BE2C (cell line): ENCODE results near the gene KLHL25.
"Not testable (repeated sequence)": the region's sequence is repeated elsewhere in the genome, so short reads cannot be mapped to it uniquely, and the experiment has no call there.

Experiments
- DNase-seq: peaks from one replicate; pipeline ENCODE4 v3.0.0-alpha.2; 2020
- H3K27me3 ChIP-seq: fragments of 250-450 bp; sonication (Bioruptor Pico); 2 replicates; pipeline ENCODE4 v1.5.1; 2020; ENCODE audit warnings: mild to moderate bottlenecking
- H3K36me3 ChIP-seq: fragments of 250-450 bp; sonication (Bioruptor Pico); 2 replicates; pipeline ENCODE4 v1.5.1; 2020; ENCODE audit warnings: mild to moderate bottlenecking
- H3K4me1 ChIP-seq: fragments of 250-450 bp; sonication (Bioruptor Pico); 2 replicates; pipeline ENCODE4 v1.5.1; 2020
- H3K4me3 ChIP-seq: 2 replicates; pipeline ENCODE4 v1.5.1; 2011; ENCODE audit warnings: low read depth, low read length
- H3K9me3 ChIP-seq: fragments of 250-450 bp; sonication (Bioruptor Pico); 2 replicates; pipeline ENCODE4 v1.5.1; 2020
- TF ChIP-seq, protein P1 (sequence below): IDR thresholded peaks from 2 replicates; pipeline ENCODE4 v1.5.1; 2012; ENCODE audit warnings: mild to moderate bottlenecking, low read depth, low read length

The KLHL25 gene

DNA sequence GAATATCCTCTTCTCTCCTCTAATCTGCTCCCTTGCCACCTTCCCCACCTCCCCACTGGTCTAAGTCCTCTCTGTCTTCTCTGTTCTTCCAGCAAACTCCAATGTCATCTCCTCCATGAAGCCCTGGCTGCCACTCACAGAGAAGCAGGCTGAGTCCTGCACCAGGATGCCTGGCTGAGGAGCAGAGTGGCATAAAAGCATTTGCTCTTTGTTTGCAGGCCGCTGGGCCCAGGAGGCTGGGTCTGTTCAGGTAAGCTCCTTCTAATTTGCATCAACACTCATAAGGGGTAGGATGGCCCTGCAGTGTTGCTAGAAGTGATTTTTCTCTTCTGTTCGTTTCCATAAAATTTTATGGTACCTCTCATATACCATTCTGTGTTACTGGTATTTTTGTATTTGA lies 43.2 kb upstream of the KLHL25 start:
- DNase-seq, result no peak
- Histone ChIP-seq H3K27me3 (no peaks in the 10 kb centered on the region), H3K36me3 (no peaks in the 10 kb centered on the region), H3K4me3 (no peak overlapping the region), H3K9me3 (no peaks in the 10 kb centered on the region), H3K4me1 (no peaks in the 10 kb centered on the region)
- TF ChIP-seq, protein P1, sequence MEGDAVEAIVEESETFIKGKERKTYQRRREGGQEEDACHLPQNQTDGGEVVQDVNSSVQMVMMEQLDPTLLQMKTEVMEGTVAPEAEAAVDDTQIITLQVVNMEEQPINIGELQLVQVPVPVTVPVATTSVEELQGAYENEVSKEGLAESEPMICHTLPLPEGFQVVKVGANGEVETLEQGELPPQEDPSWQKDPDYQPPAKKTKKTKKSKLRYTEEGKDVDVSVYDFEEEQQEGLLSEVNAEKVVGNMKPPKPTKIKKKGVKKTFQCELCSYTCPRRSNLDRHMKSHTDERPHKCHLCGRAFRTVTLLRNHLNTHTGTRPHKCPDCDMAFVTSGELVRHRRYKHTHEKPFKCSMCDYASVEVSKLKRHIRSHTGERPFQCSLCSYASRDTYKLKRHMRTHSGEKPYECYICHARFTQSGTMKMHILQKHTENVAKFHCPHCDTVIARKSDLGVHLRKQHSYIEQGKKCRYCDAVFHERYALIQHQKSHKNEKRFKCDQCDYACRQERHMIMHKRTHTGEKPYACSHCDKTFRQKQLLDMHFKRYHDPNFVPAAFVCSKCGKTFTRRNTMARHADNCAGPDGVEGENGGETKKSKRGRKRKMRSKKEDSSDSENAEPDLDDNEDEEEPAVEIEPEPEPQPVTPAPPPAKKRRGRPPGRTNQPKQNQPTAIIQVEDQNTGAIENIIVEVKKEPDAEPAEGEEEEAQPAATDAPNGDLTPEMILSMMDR, result no peak

DNA sequence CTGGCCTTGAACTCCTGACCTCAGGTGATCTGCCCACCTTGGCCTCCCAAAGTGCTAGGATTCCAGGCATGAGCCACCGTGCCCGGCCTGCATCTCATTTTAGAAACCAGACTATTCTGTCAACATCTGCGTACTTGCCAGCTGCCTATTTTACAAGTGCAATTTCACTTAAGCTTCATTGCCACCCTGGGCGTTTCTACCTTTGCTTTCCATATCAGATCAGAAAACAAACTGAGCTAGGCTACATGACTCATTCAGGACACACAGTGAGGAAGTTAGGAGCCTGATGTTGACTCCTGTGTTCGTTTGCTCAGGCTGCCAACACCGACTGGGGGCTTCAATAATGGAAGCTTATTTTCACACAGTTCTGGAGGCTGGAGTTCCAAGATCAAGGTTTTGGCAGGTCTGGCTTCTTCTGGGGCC lies 42.3 kb upstream of the KLHL25 start:
- no peak overlapping the region for H3K4me3 ChIP-seq
- H3K27me3 ChIP-seq, result no peaks in the 10 kb centered on the region
- no peaks in the 10 kb centered on the region for H3K4me1 ChIP-seq
- H3K36me3 ChIP-seq, result no peaks in the 10 kb centered on the region
- no peaks in the 10 kb centered on the region for H3K9me3 ChIP-seq
- no peak for DNase-seq
- TF ChIP-seq, protein P1, result no peak

DNA sequence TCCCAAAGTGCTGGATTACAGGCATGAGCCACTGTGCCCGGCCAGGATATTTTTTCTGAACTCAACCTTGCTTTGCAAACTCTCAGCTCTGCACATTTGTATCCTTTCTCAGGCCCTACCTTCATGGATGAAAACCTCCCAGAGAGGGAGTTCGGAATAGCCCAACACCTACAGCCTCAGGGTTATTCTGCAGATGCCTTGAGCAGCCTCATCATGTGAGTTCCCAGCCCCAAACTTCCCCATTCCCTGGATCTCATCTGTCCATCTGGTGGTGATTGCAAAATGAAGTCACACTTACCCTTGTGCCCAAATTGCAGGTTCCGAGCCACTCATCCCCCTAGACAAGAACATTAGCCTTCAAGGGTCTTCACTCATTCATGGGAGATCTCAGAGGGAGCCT lies 39.9 kb upstream of the KLHL25 start:
- TF ChIP-seq, protein P1, result no peak
- H3K4me1 ChIP-seq, result peaks cover 5% of the 10 kb centered on the region
- H3K4me3 ChIP-seq, result no peak overlapping the region
- no peak for DNase-seq
- no peaks in the 10 kb centered on the region for H3K36me3 ChIP-seq
- no peaks in the 10 kb centered on the region for H3K9me3 ChIP-seq
- H3K27me3 ChIP-seq, result no peaks in the 10 kb centered on the region

DNA sequence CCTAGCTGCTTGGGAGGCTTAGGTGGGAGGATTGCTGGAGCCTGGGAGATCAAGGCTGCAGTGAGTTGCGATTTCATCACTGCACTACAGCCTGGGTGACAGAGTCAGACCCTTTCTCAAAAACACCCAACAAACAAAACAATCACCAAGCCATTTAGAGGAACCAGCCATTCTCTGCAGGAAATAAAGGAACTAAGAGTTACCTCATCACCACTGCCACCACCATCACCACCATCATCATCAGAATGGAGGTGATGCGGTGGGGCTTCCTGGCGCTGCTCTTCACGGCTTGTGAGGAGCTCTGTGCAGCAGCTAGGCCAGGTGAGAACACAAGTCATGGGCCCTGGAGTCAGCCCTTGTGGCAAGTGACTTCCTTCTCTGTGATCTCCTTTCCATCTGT lies 37.7 kb upstream of the KLHL25 start:
- H3K9me3 ChIP-seq, result no peaks in the 10 kb centered on the region
- no peak for DNase-seq
- TF ChIP-seq, protein P1, result no peak
- peaks cover 5% of the 10 kb centered on the region for H3K4me1 ChIP-seq
- H3K36me3 ChIP-seq, result no peaks in the 10 kb centered on the region
- no peaks in the 10 kb centered on the region for H3K27me3 ChIP-seq
- H3K4me3 ChIP-seq, result no peak overlapping the region

DNA sequence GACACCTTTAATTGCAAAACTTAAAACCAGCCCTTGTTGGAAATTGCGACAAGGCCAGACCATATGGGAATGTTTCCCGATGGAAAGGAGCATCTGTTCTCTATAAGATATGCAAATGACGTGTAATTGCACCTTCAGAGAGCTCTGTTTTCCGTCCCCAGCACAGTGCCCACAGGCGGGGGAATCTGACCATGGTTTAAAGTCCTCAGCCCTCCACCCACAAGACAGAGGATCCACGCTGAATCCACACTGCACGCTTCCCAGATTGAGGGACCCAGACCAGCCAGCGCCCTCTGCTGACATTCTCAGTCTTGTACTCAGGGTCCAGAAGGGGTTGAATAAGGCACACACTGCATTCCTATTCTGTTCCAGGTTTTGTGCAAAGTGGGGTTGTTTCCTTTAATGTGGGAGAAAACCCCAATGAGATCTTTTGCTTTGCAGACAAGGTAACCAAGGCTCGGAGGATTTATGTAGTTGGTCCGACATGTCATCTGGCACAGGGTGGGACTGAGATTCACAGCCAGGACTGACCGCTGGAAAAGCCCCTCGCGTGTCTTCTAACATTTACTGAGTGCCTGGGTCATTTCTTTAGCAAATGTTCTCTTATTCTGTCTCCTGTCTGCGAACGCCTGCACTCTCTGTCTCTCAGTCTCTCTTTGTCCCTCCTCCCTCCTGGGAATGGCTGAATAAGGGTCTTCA lies 36.8 kb upstream of the KLHL25 start:
- no peaks in the 10 kb centered on the region for H3K9me3 ChIP-seq
- TF ChIP-seq, protein P1, result peak; percentile 91
- DNase-seq, result peak; percentile 78

DNA sequence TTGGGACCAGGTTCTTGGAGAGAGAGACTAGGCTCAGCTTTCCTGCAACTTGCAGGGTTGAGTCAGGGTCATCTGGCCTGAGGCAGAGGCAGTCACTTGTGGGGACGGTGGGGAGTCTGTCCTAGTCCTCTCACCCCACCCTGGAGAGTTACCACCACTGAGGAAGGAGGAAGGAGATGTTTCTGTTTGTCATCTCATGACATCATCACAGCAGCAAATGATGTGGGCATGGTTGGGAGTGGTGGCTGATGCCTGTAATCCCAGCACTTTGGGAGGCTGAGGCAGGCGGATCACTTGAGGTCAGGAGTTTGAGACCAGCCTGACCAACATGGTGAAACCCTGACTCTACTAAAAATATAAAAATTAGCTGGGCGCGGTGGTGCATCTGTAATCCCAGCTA lies 35.0 kb upstream of the KLHL25 start:
- not testable (repeated sequence) for DNase-seq, H3K36me3 ChIP-seq, H3K9me3 ChIP-seq

More for the DNA sequence above, 36.8 kb upstream of the KLHL25 start:
- peaks cover 5% of the 10 kb centered on the region for H3K4me1 ChIP-seq
- H3K4me3 ChIP-seq, result no peak overlapping the region
- no peaks in the 10 kb centered on the region for H3K27me3 ChIP-seq
- H3K36me3 ChIP-seq, result no peaks in the 10 kb centered on the region

DNA sequence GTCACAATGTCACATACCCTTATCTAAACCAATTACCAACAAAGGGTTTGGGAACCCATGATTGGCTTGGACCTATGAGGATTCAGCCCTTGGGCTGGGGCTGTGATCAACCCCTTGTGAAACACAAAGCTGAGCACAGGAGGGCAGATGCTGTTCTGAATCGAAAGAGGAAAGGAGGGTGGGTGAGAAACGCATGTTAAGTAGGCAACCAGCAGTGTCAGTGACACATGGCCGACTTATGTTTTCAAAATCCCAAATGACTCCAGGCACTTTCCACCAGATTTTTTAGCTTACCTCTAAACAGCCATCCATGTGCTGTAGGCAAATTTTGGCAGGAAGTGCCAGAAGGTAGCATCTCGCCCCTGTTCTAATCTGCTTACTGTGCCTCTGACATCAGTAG lies 34.1 kb upstream of the KLHL25 start:
- no peak for DNase-seq
- H3K4me3 ChIP-seq, result no peak overlapping the region
- TF ChIP-seq, protein P1, result no peak
- no peaks in the 10 kb centered on the region for H3K27me3 ChIP-seq
- peaks cover 5% of the 10 kb centered on the region for H3K4me1 ChIP-seq
- no peaks in the 10 kb centered on the region for H3K36me3 ChIP-seq
- no peaks in the 10 kb centered on the region for H3K9me3 ChIP-seq

More for the DNA sequence above, 35.0 kb upstream of the KLHL25 start:
- not testable (repeated sequence) for H3K4me3 ChIP-seq, H3K4me1 ChIP-seq, H3K27me3 ChIP-seq
